ENCODE data around the gene PTGES.

The PTGES gene

GRCh38 chr9:129740666-129741464 lies 12.0 kb downstream of the PTGES start:
- no peak for DNase-seq (ENCODE audit: low read depth)

- no peak for DNase-seq (ENCODE audit: low read depth)
These were observed 12.7 kb downstream of the PTGES start for GRCh38 chr9:129740174-129740573.

- DNase-seq (ENCODE audit: low read depth) = no peak
These were observed 13.4 kb downstream of the PTGES start for GRCh38 chr9:129739432-129739831.

- no peak for DNase-seq (ENCODE audit: low read depth)
These were observed 15.2 kb downstream of the PTGES start for GRCh38 chr9:129737479-129738274.

GRCh38 chr9:129736334-129736733 lies 16.5 kb downstream of the PTGES start:
- DNase-seq (ENCODE audit: low read depth) = no peak

GRCh38 chr9:129735546-129735945 lies 17.3 kb downstream of the PTGES start:
- DNase-seq (ENCODE audit: low read depth) = no peak

GRCh38 chr9:129733632-129733953 lies 19.2 kb downstream of the PTGES start:
- no peak for DNase-seq (ENCODE audit: low read depth)

GRCh38 chr9:129732946-129733631 lies 19.8 kb downstream of the PTGES start:
- no peak for DNase-seq (ENCODE audit: low read depth)

GRCh38 chr9:129732100-129732499 lies 20.7 kb downstream of the PTGES start:
- DNase-seq (ENCODE audit: low read depth) = no peak

- DNase-seq (ENCODE audit: low read depth) = no peak
These were observed 21.3 kb downstream of the PTGES start for GRCh38 chr9:129731477-129732085.

GRCh38 chr9:129728744-129729143 lies 24.1 kb downstream of the PTGES start:
- no peak for DNase-seq (ENCODE audit: low read depth)

- DNase-seq (ENCODE audit: low read depth) = peak; percentile 69
These were observed 26.3 kb downstream of the PTGES start for GRCh38 chr9:129726322-129727160.

GRCh38 chr9:129725795-129726251 lies 27.0 kb downstream of the PTGES start:
- DNase-seq (ENCODE audit: low read depth) = no peak

GRCh38 chr9:129724456-129725190 lies 28.2 kb downstream of the PTGES start:
- no peak for DNase-seq (ENCODE audit: low read depth)

- DNase-seq (ENCODE audit: low read depth) = no peak
These were observed 29.9 kb downstream of the PTGES start for GRCh38 chr9:129722913-129723312.

- DNase-seq (ENCODE audit: low read depth) = no peak
These were observed 31.8 kb downstream of the PTGES start for GRCh38 chr9:129720865-129721545.

- DNase-seq (ENCODE audit: low read depth) = no peak
These were observed 32.5 kb downstream of the PTGES start for GRCh38 chr9:129720181-129720864.

- DNase-seq (ENCODE audit: low read depth) = no peak
These were observed 33.7 kb downstream of the PTGES start for GRCh38 chr9:129719135-129719534.

GRCh38 chr9:129718647-129719046 lies 34.2 kb downstream of the PTGES start:
- no peak for DNase-seq (ENCODE audit: low read depth)

All from fibroblast of the conjunctiva (primary cell).